NCI-H526 treated with DMSO at 0.1 percent for 48 hours (cell line): ENCODE measurements around the gene TRIM16.
"Not testable (repeated sequence)": the region's sequence is repeated elsewhere in the genome, so short reads cannot be mapped to it uniquely, and the experiment has no call there.

Experiments
- DNase-seq: peaks from one replicate; lab custom pipeline; 2025; lab: John Stamatoyannopoulos, UW

Gene TRIM16

GRCh38 chr17:15683824-15684478 lies at the start of gene TRIM16:
Gene TRIM16, minus strand, starts transcription at chr17:15684311. Its CDS starts 32,702 bp downstream, at chr17:15651609.
- DNase-seq = not testable (repeated sequence)

- DNase-seq = not testable (repeated sequence)
Observed at GRCh38 chr17:15733174-15733789, 49.2 kb upstream of the TRIM16 start.

- not testable (repeated sequence) for DNase-seq
Observed at GRCh38 chr17:15731900-15732299, 47.8 kb upstream of the TRIM16 start, which contains the start of gene TBC1D26. Gene TBC1D26, plus strand, starts transcription at chr17:15732283. Its CDS starts 3,066 bp downstream, at chr17:15735349.

DNA sequence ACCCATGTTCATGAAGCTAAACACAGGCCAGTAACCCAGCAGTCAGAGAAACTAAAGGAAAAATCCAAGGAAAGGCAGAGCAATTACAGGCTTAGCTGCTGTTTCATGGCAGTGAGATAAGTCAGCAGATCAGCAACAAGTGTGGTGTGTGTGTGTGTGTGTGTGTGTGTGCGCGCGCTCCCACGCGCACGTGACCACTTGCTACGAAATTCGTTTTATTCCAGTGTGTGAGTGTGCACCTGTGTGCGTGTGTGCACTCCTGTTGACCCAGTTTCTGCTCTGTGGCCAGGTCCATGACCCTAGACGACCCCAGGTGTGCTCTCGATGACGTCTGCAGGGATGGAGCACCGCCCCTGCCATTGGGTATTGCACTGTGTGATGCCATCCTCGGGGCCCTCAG lies 46.4 kb upstream of the TRIM16 start:
- not testable (repeated sequence) for DNase-seq

- not testable (repeated sequence) for DNase-seq
Observed at GRCh38 chr17:15716601-15717563, 32.8 kb upstream of the TRIM16 start.

DNA sequence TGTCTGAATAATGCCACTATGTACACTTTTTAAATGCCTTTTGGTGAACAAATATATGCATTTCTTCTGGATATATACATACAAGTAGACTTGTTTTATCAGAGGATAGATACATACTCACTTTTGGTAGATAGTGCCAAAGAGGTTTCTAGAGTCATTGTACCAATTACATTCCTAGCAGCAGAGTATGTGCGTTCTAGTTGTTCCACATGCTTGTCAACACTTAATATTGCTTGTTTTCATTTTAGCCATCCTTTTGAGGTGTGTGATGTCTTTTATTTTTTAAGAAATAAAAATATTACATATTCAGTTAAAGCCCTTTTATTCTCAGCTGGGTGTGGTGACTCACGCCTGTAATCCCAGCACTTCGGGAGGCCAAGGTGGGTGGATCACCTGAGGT lies 24.8 kb upstream of the TRIM16 start:
- DNase-seq = not testable (repeated sequence)

DNA sequence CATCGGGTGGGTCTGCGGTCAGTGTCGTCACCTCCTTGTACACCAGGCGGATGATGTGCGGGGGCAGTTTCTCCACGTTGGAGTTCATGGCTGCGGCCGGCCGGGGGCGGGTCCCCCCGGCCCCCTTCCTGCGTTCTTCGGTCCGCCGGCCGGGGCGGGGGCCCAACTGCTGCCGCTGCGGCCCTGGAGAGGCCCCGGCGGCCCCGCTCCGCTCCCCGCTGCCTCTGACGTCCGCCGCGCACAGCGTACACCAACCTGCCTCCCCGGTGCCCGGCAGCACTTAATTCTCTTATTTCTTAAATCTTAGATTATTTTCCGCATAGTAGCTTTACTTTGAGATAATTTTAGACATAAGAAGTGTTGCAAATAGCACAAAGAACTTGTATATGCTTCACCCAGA lies 20.7 kb upstream of the TRIM16 start:
- not testable (repeated sequence) for DNase-seq

- not testable (repeated sequence) for DNase-seq
Observed at GRCh38 chr17:15704239-15704638, 20.1 kb upstream of the TRIM16 start.

DNA sequence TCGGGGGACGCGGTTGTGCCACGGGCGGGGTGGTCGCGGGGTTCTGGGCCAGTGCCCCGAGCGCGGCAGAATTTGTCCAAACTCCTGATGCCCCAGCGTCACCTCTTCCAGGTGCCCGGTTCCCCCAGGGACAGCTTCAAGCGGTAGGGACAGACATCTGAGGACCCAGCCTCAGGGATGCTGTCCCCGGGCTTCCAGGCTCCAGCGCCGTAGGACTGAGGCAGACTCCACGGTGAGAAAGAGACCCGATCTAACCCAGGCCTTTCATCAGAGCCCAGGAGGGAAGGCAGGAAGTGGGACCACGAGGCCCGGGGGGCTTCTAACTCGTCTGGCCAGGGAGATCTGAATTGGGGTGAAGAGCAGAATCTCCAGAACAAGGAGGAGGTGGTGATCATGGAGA lies 15.8 kb upstream of the TRIM16 start:
- not testable (repeated sequence) for DNase-seq

DNA sequence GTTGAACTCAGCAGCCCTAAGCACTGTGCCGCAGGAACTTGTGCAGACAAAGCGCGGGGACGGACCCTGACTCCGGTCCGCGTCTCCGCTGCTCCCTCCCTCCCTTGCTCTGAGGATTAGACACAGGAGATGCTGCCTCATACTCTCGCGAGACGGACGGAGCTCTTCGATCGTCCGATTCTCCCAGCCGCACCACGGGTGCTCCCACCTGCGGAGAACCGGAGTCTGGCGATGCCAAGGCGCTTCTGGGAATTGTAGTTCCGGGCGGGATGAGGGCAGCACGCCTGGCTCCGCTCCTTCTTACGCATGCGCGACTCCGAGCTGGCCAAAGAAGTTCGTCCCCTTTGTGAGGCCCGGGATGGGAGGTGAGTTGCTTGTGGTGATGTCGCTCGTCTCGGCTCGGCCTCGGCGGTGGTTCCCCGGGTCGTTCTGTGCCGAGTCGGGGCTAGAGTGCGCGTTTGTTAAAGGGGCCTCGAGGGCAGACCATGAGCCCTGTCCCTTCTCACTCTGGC lies 15.4 kb upstream of the TRIM16 start, which contains the start of gene ZNF286A:
Gene ZNF286A (plus strand): TSS at position 340 of the 512 bp plus-strand sequence. CDS start 578 bp downstream, outside the sequence.
- peak; percentile 96 for DNase-seq

DNA sequence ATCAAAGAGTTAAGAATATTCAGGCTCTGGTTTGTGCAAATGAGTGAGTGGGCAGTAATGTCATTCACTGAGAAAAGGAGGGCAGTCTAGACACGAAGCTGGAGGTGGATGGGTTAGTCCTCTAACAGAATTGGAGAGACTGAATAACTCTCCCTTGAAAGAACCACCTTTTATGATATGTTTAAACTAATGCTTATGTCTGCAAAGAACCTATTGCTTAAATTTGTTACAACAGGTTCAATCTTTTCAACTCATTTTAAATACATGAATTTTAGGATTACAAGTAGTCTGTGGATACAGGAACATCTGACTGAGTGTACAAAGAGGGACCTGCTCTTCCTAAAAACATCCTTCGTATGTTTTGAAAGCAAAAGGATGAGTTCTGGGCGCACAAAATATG lies 14.9 kb upstream of the TRIM16 start:
- DNase-seq = not testable (repeated sequence)

DNA sequence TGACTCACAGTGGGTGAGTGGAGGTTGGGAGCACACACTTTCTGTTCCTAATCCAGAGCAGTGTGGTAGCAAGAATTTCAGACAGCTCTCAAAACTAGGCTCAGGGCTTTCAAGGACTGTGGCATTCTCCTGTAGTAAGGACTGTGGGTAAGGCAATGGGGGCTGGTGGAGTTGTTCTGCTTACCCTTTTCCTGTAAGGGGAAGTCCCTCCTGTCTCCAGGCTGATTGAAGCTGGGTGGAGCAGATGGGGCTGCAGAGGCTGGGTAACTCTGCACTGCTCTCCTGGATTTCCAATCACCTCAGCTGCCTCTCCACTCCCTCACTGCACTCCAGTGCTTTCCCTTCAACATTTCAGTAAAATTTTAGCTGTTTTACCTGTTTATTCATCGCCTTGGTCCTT lies 3.4 kb upstream of the TRIM16 start:
- not testable (repeated sequence) for DNase-seq

DNA sequence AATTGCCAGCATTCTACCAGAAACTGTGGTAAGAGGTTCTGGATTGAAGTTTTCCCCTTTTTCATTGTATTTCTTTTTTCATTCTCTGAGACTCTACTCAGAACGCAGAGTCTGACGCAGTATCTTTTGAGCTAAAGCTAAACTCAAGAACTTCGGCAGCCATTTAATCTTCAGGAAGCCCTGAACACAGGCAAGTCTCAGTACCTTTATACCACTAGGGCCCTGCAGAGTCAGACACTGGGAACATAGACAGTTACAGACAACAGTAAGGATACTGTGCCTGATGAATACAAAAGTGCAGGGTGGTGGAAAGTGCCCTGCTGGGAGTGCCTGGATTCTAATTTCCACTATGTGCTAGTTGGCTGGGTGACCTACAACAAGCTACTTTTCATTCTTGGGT lies 976 bp downstream of the TRIM16 start:
- not testable (repeated sequence) for DNase-seq

GRCh38 chr17:15675991-15676390 lies 8.1 kb downstream of the TRIM16 start:
- not testable (repeated sequence) for DNase-seq

DNA sequence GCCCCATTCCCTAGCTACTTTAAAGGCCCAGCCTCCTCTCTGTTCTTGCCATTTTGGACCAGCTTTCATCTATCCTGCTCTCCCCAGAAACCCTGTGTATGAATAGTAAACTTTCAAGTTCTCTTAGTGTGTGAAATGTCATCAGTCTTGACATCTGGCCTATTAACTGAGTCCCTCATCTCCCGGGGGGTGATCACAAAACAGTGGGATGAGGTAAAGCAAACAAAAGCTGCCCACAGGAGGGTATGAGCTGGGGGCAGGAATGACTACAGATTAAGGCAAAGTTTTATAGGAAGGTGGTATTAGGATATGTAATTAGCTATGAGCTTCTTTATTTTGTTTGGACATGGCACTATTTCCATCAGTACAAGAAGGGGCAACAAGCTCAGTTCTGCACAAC lies 9.5 kb downstream of the TRIM16 start:
- DNase-seq = not testable (repeated sequence)

DNA sequence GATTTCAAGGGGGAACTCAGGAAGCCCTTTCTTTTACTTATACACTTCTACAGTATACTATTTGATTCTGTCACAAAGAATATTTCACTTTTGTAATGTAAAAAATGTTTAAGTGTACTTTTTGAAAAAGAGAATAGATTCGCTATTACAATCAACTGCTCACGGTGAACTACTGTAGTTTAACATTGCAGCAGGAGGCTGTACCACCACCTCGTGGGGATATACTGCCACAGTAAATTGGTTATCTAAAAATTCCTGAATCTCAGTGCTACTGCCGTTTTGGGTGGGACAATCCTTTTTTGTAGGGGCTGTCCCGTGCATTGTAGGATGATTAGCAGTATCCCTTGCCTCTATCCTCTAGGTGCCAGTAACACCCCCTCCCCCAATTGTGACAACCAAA lies 14.6 kb downstream of the TRIM16 start:
- not testable (repeated sequence) for DNase-seq

DNA sequence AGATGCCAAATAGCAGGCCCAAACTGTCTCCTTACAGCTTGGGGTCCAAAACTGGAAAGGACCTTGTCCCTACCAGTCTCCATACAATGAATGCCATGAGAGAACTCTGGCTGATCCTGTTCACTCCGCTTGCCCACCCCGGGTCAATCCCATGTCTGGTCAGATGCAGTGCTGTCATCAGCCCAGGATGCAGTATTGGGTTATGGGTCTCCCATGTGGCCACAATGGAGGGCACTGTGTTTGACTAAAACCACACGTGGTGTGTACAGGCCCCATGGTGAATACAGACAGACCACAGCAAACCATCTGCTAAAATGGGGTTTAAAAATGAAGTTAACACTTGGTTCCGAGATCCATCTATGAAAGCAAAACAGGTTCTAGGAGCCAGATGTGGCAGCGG lies 20.4 kb downstream of the TRIM16 start:
- no peak for DNase-seq

GRCh38 chr17:15663176-15663575 lies 20.9 kb downstream of the TRIM16 start:
- no peak for DNase-seq

DNA sequence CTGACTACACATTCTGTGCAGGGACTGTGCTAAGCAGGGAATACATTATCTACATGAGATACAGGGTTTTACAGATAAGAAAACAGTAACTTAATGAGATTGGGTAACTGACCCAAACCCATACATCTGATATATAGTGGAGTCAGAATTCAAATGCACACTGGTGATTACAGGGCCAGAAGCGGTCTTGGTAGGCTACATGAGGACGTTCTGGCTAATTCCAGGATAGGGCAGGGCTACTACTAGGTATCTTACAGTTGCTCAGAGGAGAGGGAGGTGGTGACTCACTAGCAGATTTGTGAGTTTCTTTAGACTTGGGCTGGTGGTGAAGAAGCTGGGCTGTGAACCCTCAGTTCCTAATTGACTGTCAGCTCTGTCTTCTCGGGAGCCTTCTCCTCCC lies 21.4 kb downstream of the TRIM16 start:
- DNase-seq = no peak

GRCh38 chr17:15660077-15660476 lies 24.0 kb downstream of the TRIM16 start:
- DNase-seq = no peak

- DNase-seq = no peak
Observed at GRCh38 chr17:15659663-15660062, 24.4 kb downstream of the TRIM16 start.

GRCh38 chr17:15659236-15659635 lies 24.9 kb downstream of the TRIM16 start:
- DNase-seq = no peak
